ENCODE results near the gene SREBF2. TPM values are rescaled to one million over a fixed set of nuclear protein-coding genes. Genes with fewer than 3 reads are reported as not detected.
"Not testable (repeated sequence)": the region's sequence is repeated elsewhere in the genome, so short reads cannot be mapped to it uniquely, and the experiment has no call there.

SREBF2 gene
- total RNA-seq, 1 experiment from 2014 or later = 40.0 TPM

DNA sequence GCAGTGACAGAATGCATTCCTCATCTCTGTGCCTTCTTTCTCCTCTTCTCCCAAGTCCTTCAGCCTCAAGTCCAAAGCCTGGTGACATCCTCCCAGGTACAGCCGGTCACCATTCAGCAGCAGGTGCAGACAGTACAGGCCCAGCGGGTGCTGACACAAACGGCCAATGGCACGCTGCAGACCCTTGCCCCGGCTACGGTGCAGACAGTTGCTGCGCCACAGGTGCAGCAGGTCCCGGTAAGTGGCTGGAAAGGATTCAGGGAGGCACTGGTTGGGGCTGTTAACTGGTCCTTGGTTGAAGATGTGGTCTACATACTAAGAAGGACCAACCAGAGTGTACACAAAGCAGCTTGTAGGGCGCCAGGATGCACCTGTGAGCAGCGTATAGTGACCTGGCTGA is 35.7 kb downstream of the SREBF2 start:
- no peak for DNase-seq
- no peaks in the 10 kb centered on the region for H3K4me1 ChIP-seq (ENCODE audit: insufficient read depth, low read length)

DNA sequence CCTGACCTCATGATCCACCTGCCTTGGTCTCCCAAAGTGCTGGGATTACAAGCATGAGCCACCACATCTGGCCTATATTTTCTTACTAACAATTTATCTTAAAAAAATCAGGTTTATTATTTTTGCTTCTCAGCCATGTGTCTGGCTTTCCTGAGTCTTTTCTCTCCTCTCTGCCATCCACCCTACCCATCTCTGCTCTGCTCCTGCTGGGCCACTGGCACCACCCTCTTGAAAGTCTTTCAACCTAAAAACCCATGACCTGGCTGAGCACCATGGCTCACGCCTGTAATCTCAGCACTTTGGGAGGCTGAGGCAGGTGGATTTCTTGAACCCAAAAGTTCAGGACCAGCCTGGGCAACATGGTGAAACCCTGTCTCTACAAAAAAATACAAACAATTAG is 37.2 kb downstream of the SREBF2 start:
- H3K9ac ChIP-seq (ENCODE audit: low read length); H3K9me2 ChIP-seq (replicated peaks; ENCODE audit: low read length); intact Hi-C loops (cut with micrococcal nuclease); CTCF ChIA-PET; DNase-seq; H3K4me2 ChIP-seq (ENCODE audit: low read length); POLR2A ChIA-PET (ENCODE audit: unreplicated experiment); H3K4me1 ChIP-seq (ENCODE audit: insufficient read depth, low read length); ATAC-seq; H3K79me2 ChIP-seq (ENCODE audit: low read length); H2AFZ ChIP-seq (ENCODE audit: low read length); H3K9me3 ChIP-seq (ENCODE audit: low read length); H4K20me1 ChIP-seq (ENCODE audit: low read length); H3K27ac ChIP-seq (ENCODE audit: low read length); H3F3A ChIP-seq (ENCODE audit: low read length, unreplicated experiment); H3K27me3 ChIP-seq (ENCODE audit: low read length); BruUV-seq (replicated peaks); H3K4me3 ChIP-seq (ENCODE audit: low read length): not testable (repeated sequence)
- H3K36me3 ChIP-seq (ENCODE audit: low read depth, low read length) = peaks cover 28% of the 10 kb centered on the region

More for the DNA sequence above, 35.7 kb downstream of the SREBF2 start:
- ATAC-seq = no peak
- no peaks in the 10 kb centered on the region for H3K9me3 ChIP-seq (ENCODE audit: low read length)
- BruUV-seq (replicated peaks) = no TSS peak
- H3K27me3 ChIP-seq (ENCODE audit: low read length) = no peaks in the 10 kb centered on the region
- POLR2A ChIA-PET (ENCODE audit: unreplicated experiment) = no interaction called here
- H3K79me2 ChIP-seq (ENCODE audit: low read length) = peaks cover 11% of the 10 kb centered on the region; the same call in 1 of the 2 replicates
- no peaks in the 10 kb centered on the region for H3K9me2 ChIP-seq (replicated peaks; ENCODE audit: low read length)
- no peak overlapping the region for H3K9ac ChIP-seq (ENCODE audit: low read length)
- H3F3A ChIP-seq (ENCODE audit: low read length, unreplicated experiment) = no peaks in the 10 kb centered on the region
- TF ChIP-seq EZH2 (IDR thresholded peaks at IDR 0.05; ENCODE audit: low read length, unreplicated experiment) = no peak
- no peak for TF ChIP-seq EZH2phosphoT487 (IDR thresholded peaks at IDR 0.05; ENCODE audit: borderline replicate concordance, low read length)
- TF ChIP-seq, protein P1, sequence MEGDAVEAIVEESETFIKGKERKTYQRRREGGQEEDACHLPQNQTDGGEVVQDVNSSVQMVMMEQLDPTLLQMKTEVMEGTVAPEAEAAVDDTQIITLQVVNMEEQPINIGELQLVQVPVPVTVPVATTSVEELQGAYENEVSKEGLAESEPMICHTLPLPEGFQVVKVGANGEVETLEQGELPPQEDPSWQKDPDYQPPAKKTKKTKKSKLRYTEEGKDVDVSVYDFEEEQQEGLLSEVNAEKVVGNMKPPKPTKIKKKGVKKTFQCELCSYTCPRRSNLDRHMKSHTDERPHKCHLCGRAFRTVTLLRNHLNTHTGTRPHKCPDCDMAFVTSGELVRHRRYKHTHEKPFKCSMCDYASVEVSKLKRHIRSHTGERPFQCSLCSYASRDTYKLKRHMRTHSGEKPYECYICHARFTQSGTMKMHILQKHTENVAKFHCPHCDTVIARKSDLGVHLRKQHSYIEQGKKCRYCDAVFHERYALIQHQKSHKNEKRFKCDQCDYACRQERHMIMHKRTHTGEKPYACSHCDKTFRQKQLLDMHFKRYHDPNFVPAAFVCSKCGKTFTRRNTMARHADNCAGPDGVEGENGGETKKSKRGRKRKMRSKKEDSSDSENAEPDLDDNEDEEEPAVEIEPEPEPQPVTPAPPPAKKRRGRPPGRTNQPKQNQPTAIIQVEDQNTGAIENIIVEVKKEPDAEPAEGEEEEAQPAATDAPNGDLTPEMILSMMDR (conservative IDR thresholded peaks at IDR 0.05; ENCODE audit: low read depth, low read length) = no peak
- intact Hi-C loops (cut with micrococcal nuclease) = no loop called here
- no peak overlapping the region for H3K4me2 ChIP-seq (ENCODE audit: low read length)
- no peak overlapping the region for H3K4me3 ChIP-seq (ENCODE audit: low read length)
- no peak overlapping the region for H3K27ac ChIP-seq (ENCODE audit: low read length)
- no peak overlapping the region for H2AFZ ChIP-seq (ENCODE audit: low read length)
- H3K36me3 ChIP-seq (ENCODE audit: low read depth, low read length) = peaks cover 18% of the 10 kb centered on the region
- 0 out of 2 replicates have a peak, but pooled peaks cover 8% of the 10 kb centered on the region for H4K20me1 ChIP-seq (ENCODE audit: low read length)
- CTCF ChIA-PET = no interaction called here

DNA sequence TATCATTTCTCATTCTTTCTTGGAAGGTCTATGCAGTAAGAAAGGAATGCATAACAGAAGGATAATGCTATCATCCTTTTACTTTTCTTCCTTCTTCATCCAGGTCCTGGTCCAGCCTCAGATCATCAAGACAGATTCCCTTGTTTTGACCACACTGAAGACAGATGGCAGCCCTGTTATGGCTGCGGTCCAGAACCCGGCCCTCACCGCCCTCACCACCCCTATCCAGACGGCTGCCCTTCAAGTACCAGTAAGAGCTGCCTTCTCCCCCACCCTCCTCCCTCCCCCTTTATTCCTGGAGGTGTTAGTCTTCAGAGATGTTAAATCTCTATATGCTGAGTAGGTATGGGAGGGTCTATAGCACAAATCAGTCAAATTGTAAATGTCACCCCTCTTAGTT is 37.9 kb downstream of the SREBF2 start:
- Histone ChIP-seq H3K4me3 (ENCODE audit: low read length) (no peak overlapping the region), H3K9me2 (replicated peaks; ENCODE audit: low read length) (no peaks in the 10 kb centered on the region), H3K4me1 (ENCODE audit: insufficient read depth, low read length) (no peaks in the 10 kb centered on the region), H3K4me2 (ENCODE audit: low read length) (no peak overlapping the region), H3K9ac (ENCODE audit: low read length) (no peak overlapping the region), H2AFZ (ENCODE audit: low read length) (no peak overlapping the region), H3K27ac (ENCODE audit: low read length) (no peak overlapping the region), H3K9me3 (ENCODE audit: low read length) (no peaks in the 10 kb centered on the region), H3K27me3 (ENCODE audit: low read length) (no peaks in the 10 kb centered on the region), H3F3A (ENCODE audit: low read length, unreplicated experiment) (no peaks in the 10 kb centered on the region), H3K79me2 (ENCODE audit: low read length) (no peaks in the 10 kb centered on the region), H4K20me1 (ENCODE audit: low read length) (no peaks in the 10 kb centered on the region), H3K36me3 (ENCODE audit: low read depth, low read length) (peaks cover 35% of the 10 kb centered on the region)
- POLR2A ChIA-PET (ENCODE audit: unreplicated experiment) = no interaction called here
- intact Hi-C loops (cut with micrococcal nuclease) = no loop called here
- ATAC-seq (no peak), DNase-seq (no peak)
- no TSS peak for BruUV-seq (replicated peaks)
- CTCF ChIA-PET = no interaction called here
- TF ChIP-seq EZH2 (IDR thresholded peaks at IDR 0.05; ENCODE audit: low read length, unreplicated experiment) = no peak
- no peak for TF ChIP-seq EZH2phosphoT487 (IDR thresholded peaks at IDR 0.05; ENCODE audit: borderline replicate concordance, low read length)
- TF ChIP-seq, protein P1 (conservative IDR thresholded peaks at IDR 0.05; ENCODE audit: low read depth, low read length) = no peak

Measured in PC-3 (cell line).